Measurements from ENCODE around the gene SLC17A1.
"Not testable (repeated sequence)": the region's sequence is repeated elsewhere in the genome, so short reads cannot be mapped to it uniquely, and the experiment has no call there.

SLC17A1 gene

DNA sequence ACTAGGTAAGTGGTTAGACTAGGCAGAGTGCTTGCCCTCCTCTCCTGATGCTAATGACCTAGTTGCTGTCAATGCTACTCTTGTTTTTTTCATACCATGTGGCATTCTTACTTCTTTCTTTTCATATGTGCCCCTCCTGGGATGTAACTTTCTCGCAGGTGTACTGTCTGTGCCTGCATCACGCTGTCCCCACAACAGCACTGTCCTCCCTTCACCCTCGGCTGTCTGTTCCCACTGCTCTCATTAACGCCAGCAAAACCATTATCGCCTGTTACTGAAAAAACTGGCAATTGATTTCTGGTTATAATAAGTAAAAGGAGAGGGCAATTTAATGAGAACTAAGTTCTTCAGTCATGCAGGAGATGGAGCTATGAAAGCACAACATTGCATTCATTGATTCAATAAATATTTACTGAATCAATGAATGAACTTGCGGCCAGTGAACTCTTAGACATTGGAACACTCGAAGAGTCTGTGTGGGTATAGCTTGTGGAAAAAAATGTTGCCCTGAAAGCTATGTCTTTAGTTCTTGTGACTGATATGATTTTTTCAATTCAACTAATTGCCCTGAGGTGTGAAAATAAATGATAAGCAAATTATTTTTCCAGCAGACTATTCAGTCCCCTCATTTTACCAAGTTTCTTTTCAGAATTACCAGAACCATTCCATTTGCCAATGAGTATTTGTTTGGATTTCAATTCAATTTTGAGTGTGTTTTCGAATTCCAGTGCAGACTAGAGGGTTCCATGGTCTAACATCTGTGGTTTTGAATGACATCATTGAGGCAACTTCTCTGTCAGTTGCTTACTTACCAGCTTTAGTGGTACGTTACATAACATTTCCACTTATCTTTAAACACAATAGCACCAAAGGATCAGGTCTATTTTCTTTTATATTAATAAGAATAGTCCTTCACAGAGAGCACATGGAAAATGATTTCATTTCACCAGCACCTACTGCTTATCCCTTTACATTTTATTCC is 75.2 kb downstream of the SLC17A1 start:
- no peak for DNase-seq

DNA sequence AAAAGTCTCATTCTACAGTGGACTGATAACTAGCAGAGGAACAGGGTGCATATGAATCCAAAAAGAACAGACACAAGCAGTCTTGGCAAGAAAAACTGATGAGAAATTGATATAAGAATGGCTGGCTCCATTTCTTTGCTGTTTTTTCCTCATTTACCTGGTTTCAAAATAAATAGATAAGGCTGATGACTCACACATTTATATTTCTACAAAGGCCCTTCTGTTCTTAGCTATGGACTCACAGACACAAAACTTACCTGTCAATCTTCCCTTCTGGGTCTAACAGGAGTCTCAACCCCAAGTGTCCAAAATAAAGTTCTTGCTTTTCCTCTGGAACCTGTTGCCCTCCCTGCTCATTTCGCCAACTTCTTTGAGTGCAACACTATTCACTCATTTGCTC is 76.4 kb downstream of the SLC17A1 start:
- DNase-seq, result no peak

DNA sequence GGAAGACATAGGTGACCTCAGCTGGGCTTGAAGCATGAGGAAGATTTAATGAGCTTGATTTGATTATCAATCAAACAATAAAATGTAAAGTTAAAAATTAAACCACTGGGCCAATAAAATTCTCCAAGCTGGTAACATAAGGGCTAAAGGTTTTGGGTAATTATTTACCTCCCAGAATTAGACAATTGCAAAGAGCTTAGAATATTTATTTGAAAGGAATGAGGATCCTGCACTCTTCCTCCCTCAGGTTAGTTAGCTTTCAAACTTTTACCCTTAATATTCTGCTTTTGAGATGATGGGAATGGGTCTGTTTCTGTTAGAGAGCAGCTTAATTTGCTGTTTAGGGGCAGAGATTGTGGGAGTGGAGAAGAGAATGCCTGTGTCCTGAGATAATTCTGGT is 77.3 kb downstream of the SLC17A1 start, which contains the start of gene SLC17A4:
Gene SLC17A4 (plus strand): TSS at position 208 of the 400 bp plus-strand sequence. CDS start 7,221 bp downstream, outside the sequence.
- no peak for DNase-seq

DNA sequence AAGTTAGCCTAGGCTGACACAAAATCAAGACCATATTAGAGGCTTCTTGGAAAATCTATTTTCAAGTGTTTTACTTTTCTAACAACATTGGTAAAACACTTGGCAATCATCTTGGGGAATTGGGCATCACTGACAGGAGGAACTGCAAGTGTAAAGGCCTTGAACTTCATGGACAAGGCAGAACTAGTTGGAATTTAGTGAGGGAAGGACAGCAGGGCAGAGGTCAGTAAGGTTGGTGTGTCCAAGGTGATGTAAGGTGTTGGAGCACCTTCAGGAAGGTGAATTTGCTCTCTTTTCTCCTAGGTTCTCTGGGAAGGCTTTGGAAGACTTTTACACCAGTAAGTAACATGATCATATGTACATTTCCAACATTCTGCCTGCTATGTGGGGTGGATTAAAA is 78.8 kb downstream of the SLC17A1 start:
- DNase-seq, result no peak

DNA sequence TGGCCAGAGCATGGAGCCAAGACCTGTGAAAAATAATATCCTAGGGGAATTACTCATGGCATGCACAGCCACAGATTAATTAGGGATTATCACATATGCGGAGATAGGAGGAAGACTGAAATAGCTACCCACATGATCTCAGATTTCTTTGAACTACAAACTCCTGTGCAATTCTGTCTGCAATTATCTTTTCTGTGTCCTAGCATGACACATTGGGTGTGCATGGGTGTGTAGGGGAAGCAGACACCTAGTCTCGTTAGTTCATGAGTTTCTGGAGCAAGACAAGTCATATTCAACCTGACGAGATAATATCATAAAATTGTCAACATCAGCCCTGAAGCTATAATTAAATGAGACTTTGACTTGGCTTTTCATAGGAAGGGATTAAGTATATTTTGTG is 80.9 kb downstream of the SLC17A1 start:
- DNase-seq, result no peak

DNA sequence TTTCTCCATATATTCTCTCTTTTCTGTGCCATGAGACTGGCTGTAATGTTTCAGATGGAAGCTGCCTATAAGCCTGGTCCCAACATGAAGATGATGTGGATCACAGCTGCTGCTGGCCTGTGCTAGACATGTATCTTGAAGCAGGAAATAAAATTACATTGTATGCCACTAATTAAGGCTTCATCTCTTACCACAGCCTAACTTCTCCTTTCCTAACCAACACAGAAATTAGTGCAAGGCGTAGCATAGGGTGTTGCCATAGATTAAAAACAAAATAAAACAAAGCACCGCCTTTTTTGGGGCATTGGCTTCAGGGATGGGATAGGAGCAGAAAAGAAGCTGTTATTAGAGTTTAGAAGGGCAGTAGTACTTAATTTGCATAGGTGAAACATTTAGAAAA is 82.0 kb downstream of the SLC17A1 start:
- DNase-seq, result no peak

DNA sequence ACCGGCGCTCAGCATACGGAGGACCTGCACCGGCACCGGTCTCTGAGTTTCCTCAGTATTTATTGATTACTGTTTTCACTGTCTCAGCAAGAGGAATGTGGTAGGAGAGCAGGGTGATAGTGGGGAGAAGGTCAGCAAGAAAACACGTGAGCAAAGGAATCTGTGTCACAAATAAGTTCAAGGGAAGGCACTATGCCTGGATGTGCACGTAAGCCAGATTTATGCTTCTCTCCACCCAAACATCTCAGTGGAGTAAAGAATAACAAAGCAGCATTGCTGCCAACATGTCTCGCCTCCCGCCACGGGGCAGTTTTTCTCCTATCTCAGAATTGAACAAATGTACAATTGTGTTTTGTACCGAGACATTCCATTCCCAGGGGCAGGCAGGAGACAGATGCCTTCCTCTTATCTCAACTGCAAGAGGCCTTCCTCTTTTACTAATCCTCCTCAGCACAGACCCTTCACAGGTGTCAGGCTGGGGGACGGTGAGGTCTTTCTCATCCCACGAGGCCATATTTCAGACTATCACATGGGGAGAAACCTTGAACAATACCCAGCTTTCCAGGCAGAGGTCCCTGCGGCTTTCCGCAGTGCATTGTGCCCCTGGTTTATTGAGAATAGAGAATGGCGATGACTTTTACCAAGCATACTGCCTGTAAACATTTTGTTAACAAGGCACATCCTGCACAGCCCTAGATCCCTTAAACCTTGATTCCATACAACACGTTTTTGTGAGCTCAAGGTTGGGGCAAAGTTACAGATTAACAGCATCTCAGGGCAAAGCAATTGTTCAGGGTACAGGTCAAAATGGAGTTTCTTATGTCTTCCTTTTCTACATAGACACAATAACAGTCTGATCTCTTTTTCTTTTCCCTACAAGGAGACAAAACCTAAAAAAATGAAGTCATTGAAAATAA is 83.0 kb downstream of the SLC17A1 start:
- not testable (repeated sequence) for DNase-seq

DNA sequence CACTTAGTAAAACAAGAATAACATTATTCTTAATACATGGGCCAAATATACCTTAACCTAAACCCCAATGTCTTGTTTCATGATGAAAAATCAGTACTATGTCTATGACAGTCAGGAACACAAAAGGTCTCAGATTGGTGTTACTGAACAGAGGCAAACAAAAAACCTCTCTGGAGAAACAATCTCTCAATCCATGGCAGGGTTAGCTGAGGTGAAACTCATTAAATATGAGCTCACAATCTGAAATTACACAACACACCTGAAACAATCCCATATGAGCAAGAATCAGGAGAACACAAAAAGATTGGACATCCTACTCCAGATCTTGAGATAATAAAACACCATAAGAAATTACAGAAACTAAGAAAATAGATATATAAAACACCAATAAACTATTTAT is 83.8 kb downstream of the SLC17A1 start:
- DNase-seq, result no peak

DNA sequence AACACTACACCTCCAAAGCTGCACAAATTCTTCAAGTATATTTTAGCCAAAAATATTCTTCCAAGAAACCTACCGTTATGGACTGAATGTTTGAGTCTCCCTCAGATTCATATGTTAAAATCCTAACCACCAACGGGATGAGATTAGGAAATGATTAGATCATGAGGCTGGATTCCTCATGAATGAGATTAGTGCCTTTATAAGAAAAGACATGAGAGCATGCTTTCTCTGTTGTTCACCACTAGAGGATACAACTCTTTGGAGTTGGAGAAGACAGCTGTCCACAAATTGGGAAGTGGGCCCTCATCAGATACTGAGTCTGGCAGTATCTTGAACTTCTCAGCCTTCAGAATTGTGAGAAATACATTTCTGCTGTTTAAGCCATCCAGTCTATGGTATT is 84.4 kb downstream of the SLC17A1 start:
- DNase-seq, result no peak

DNA sequence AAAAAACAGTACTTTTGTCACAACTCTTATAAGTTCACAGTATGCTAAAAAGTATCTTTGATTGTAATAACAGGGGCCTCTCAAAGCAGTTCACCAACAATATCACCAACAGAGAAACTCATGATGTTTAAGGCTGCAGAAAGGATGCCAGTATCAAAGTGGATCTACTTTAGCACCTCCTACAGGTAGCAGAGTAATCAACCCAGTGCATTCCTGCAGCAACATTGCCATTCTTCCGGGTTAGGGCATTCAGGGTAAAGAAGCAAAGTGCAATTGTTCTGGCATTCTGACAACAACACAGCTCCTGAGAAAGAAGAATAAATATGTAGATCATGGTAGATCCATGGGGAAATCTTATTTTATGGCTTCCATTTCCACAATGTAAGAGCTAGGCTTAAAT is 84.9 kb downstream of the SLC17A1 start:
- no peak for DNase-seq

DNA sequence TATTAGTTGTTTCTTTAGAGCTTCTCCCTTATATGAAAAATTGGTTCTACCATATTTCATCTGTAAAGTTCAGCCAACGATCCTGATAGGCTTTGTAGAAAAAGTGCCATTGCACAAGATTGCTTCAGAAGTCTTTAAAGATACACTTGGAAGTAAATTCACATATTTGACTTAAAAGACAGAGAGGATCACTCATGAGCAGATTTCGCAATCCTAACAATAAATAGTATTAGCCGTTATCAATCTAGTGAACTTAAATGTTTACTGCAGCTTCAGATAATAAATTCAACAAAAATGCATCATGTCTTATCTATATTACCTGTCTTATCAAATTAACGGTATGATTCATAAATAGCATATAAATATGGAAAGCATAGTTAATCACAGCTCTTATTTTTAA is 86.0 kb downstream of the SLC17A1 start:
- DNase-seq, result no peak

DNA sequence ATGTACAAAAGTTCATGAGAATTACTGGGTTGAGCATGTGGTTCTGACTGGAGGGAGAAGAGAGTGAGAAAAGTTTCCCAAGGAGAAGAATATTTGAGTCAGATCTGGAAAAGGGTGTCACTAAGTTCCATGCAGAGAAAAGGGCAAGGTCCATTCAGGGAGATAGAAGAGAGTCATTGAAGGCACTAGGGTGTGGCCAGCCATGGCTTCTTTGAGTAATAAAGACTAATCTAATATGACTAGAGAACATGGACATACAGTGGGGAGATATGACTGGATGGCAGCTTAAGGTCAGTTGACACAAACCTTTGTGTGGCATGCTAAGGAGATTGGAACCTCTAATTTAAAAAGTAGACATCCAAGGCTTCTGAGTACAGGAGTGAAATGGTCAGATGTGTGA is 88.0 kb downstream of the SLC17A1 start:
- DNase-seq, result no peak

DNA sequence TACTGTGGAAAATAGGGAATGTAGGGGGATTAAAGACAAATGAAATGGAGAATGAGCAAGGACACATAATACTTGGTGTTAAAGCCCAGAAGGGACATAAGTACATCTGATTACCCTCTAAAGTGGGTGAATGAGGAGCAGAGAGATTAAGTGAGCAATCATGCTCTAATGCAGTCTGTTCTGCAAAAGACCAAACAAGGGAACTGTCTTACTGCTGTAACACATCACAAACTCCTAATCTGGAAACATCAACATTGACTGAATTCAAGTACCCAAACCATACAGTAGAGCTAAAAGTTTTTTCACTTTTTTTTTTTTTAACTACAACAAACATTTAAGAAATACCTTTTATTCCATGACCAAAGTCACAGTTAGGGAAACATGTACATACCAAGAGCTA is 96.6 kb downstream of the SLC17A1 start:
- no peak for DNase-seq
